Peyer's patch (tissue), 4 donors: Measurements from ENCODE around the gene REG1A. TPM values are rescaled to one million over a fixed set of nuclear protein-coding genes. Genes with fewer than 3 reads are reported as not detected.
A peak's percentile ranks its signal among the peaks of the same experiment; 100 is the strongest.

Experiments used
- DNase-seq, 3 donors: peaks; one replicate each; pipeline ENCODE4 v3.0.0-alpha.2; 2017 to 2019
- H3K27ac ChIP-seq, 4 donors: fragments of 200-600 bp; sonication (generic); one replicate each; pipeline ENCODE4 v1.5.1; 2016 to 2019
- H3K27me3 ChIP-seq, 2 donors: fragments of 200-600 bp; sonication (generic); one replicate each; pipeline ENCODE4 v1.5.1; 2019
- H3K36me3 ChIP-seq, 3 donors: fragments of 200-600 bp; sonication (generic); one replicate each; pipeline ENCODE4 v1.5.1; 2016 to 2019
- H3K4me1 ChIP-seq, 4 donors: fragments of 200-600 bp; sonication (generic); one replicate each; pipeline ENCODE4 v1.5.1; 2016 to 2019
- H3K4me3 ChIP-seq, 4 donors: fragments of 200-600 bp; sonication (generic); 1 replicate in 3 of 4; 2 replicates in 1 of 4; pipeline ENCODE4 v1.5.1; 2016 to 2019; ENCODE audit warnings: mild to moderate bottlenecking in 1 of 4
- H3K9me3 ChIP-seq, 4 donors: fragments of 200-600 bp; sonication (generic); one replicate each; pipeline ENCODE4 v1.5.1; 2016 to 2019; ENCODE audit warnings: mild to moderate bottlenecking in 1 of 4
- CTCF ChIP-seq, 6 experiments: fragments of 450-650 bp in 4 of 6; fragments of 200-600 bp in 2 of 6; sonication (generic) in 1 of 6; IDR thresholded peaks; one replicate each; pipeline ENCODE4 v1.5.1; 2017 to 2019; ENCODE audit warnings: antibody characterized with exemption in 6 of 6, mild to moderate bottlenecking in 3 of 6, moderate library complexity in 1 of 6
- POLR2A ChIP-seq, 2 donors: fragments of 450-650 bp; IDR thresholded peaks; one replicate each; pipeline ENCODE4 v1.5.1; 2017; ENCODE audit warnings: antibody characterized with exemption in 2 of 2, mild to moderate bottlenecking in 2 of 2, moderate library complexity in 2 of 2
- total RNA-seq, 4 donors: library from RNA; depleted of rRNA; stranded (reverse); fragments of >200 nt; gene quantifications; one replicate each; pipeline ENCODE4 v1.1.0, GENCODE V29; 2016

The REG1A gene
- total RNA-seq, 4 donors from 2014 or later: 609 to 3,417 (median 985) TPM

GRCh38 chr2:79099140-79099686 lies 21.1 kb upstream of the REG1A start:
- H3K4me3 ChIP-seq: no peak overlapping the region
- no peak for DNase-seq
- peaks cover 0 to 6% (median 0%) of the 10 kb centered on the region in 4 donors for H3K4me1 ChIP-seq
- H3K27me3 ChIP-seq: no peaks in the 10 kb centered on the region
- no peak overlapping the region for H3K27ac ChIP-seq
- H3K9me3 ChIP-seq: no peaks in the 10 kb centered on the region
- no peak for TF ChIP-seq CTCF (IDR thresholded peaks at IDR 0.05)
- H3K36me3 ChIP-seq: no peaks in the 10 kb centered on the region

- no peak for TF ChIP-seq POLR2A (IDR thresholded peaks at IDR 0.05)
- TF ChIP-seq CTCF (IDR thresholded peaks at IDR 0.05): no peak
Observed at GRCh38 chr2:79100285-79100684, 20.0 kb upstream of the REG1A start.

GRCh38 chr2:79101024-79101423 lies 19.3 kb upstream of the REG1A start:
- DNase-seq: no peak
- no peaks in the 10 kb centered on the region for H3K36me3 ChIP-seq
- H3K9me3 ChIP-seq: no peaks in the 10 kb centered on the region
- no peak for TF ChIP-seq CTCF (IDR thresholded peaks at IDR 0.05)
- TF ChIP-seq POLR2A (IDR thresholded peaks at IDR 0.05): no peak
- H3K27ac ChIP-seq: no peak overlapping the region
- H3K4me1 ChIP-seq: peaks cover 0 to 6% (median 0%) of the 10 kb centered on the region in 4 donors
- no peak overlapping the region for H3K4me3 ChIP-seq
- H3K27me3 ChIP-seq: no peaks in the 10 kb centered on the region

More at GRCh38 chr2:79100285-79100684, 20.0 kb upstream of the REG1A start:
- no peak for DNase-seq
- Histone ChIP-seq H3K27me3 (no peaks in the 10 kb centered on the region), H3K4me1 (peaks cover 0 to 6% (median 0%) of the 10 kb centered on the region in 4 donors), H3K27ac (no peak overlapping the region), H3K4me3 (no peak overlapping the region), H3K9me3 (no peaks in the 10 kb centered on the region), H3K36me3 (no peaks in the 10 kb centered on the region)

- no peak overlapping the region for H3K4me3 ChIP-seq
- H3K27me3 ChIP-seq: no peaks in the 10 kb centered on the region
- H3K36me3 ChIP-seq: no peaks in the 10 kb centered on the region
- peak in 1 of 3 donors; percentile 74 for DNase-seq
- peaks cover 0 to 6% (median 0%) of the 10 kb centered on the region in 4 donors for H3K4me1 ChIP-seq
- H3K9me3 ChIP-seq: no peaks in the 10 kb centered on the region
- TF ChIP-seq POLR2A (IDR thresholded peaks at IDR 0.05) (no peak), CTCF (IDR thresholded peaks at IDR 0.05) (no peak)
- H3K27ac ChIP-seq: no peak overlapping the region
Observed at GRCh38 chr2:79103214-79103613, 17.1 kb upstream of the REG1A start.

- Histone ChIP-seq H3K9me3 (no peaks in the 10 kb centered on the region), H3K27ac (no peak overlapping the region), H3K27me3 (no peaks in the 10 kb centered on the region), H3K4me1 (peaks cover 0 to 6% (median 0%) of the 10 kb centered on the region in 4 donors), H3K36me3 (no peaks in the 10 kb centered on the region), H3K4me3 (no peak overlapping the region)
- TF ChIP-seq POLR2A (IDR thresholded peaks at IDR 0.05) (no peak), CTCF (IDR thresholded peaks at IDR 0.05) (no peak)
- no peak for DNase-seq
Observed at GRCh38 chr2:79105259-79105658, 15.0 kb upstream of the REG1A start.

GRCh38 chr2:79112269-79112668 lies 8.0 kb upstream of the REG1A start:
- H3K4me3 ChIP-seq: no peak overlapping the region
- no peak for TF ChIP-seq POLR2A (IDR thresholded peaks at IDR 0.05)
- H3K36me3 ChIP-seq: no peaks in the 10 kb centered on the region
- H3K27ac ChIP-seq: no peak overlapping the region
- H3K27me3 ChIP-seq: no peaks in the 10 kb centered on the region
- H3K4me1 ChIP-seq: no peaks in the 10 kb centered on the region
- H3K9me3 ChIP-seq: no peaks in the 10 kb centered on the region
- DNase-seq: no peak
